Right lobe of liver (tissue), 6 donors: ENCODE data around the gene KAZN. TPM values are rescaled to one million over a fixed set of nuclear protein-coding genes. Genes with fewer than 3 reads are reported as not detected.

Experiments used
- ATAC-seq, 4 donors: fragments of 200-7000 bp; cut with Tn5 transposase; one replicate each; pipeline ENCODE4 v1.9.1; 2020; ENCODE audit warnings: mild to moderate bottlenecking in 4 of 4, moderate library complexity in 4 of 4
- DNase-seq, 3 donors: peaks; one replicate each; pipeline ENCODE4 v3.0.0-alpha.2; 2020
- H3K27ac ChIP-seq, 3 donors: fragments of 200-600 bp; one replicate each; pipeline ENCODE4 v1.8.0; 2022
- H3K27me3 ChIP-seq, 2 donors: fragments of 200-600 bp; one replicate each; pipeline ENCODE4 v1.8.0; 2022
- H3K36me3 ChIP-seq, 4 donors: fragments of 200-600 bp; sonication (generic) in 1 of 4; one replicate each; pipeline versions ENCODE4 v1.5.1 to v1.8.0; 2017 to 2022; ENCODE audit warnings: control low read depth in 1 of 4
- H3K4me1 ChIP-seq, 4 donors: fragments of 200-600 bp; sonication (generic) in 1 of 4; one replicate each; pipeline versions ENCODE4 v1.5.1 to v1.8.0; 2017 to 2022; ENCODE audit warnings: control low read depth in 1 of 4
- H3K4me3 ChIP-seq, 3 donors: fragments of 200-600 bp; one replicate each; pipeline ENCODE4 v1.8.0; 2022
- H3K9me3 ChIP-seq, 4 donors: fragments of 200-600 bp; sonication (generic) in 1 of 4; one replicate each; pipeline versions ENCODE4 v1.5.1 to v1.8.0; 2017 to 2022; ENCODE audit warnings: control low read depth in 1 of 4
- POLR2A ChIP-seq: fragments of 450-650 bp; IDR thresholded peaks from one replicate; pipeline ENCODE4 v1.6.1; 2017; ENCODE audit warnings: antibody characterized with exemption, mild to moderate bottlenecking
- WGBS: methylation state at CpG from one replicate; pipeline ENCODE4 v1.1.6; 2018; ENCODE audit warnings: low coverage, low lambda C conversion rate; ENCODE audit not compliant: insufficient coverage; ENCODE audit errors: missing lambda C conversion rate; 5-methylcytosine and 5-hydroxymethylcytosine counted together
- intact Hi-C, 2 donors: fragments of 100-400 bp; cut with DNase I; formaldehyde crosslinking; loops; one replicate each; pipeline versions ENCODE4 v1.11.2 to v1.14.1; 2022
- total RNA-seq, 6 experiments: library from RNA; depleted of rRNA in 2 of 6; stranded (reverse); fragments of >200 nt in 2 of 6; fragmentation: NEBNext Ultra II Directional in 3 of 6; extraction: Animal tissue kit (Norgen Biotek cat#: 25700) in 3 of 6; gene quantifications; one replicate each; pipeline versions ENCODE4 v1.1.0 to v1.2.4, GENCODE V29; 2016 to 2023
- TF ChIP-seq, protein P1 (sequence below), 4 donors: fragments of 200-600 bp in 3 of 4; fragments of 450-650 bp in 1 of 4; IDR thresholded peaks; one replicate each; pipeline versions ENCODE4 v1.5.1 to v1.8.0; 2016 to 2022; ENCODE audit warnings: antibody characterized with exemption in 4 of 4, mild to moderate bottlenecking in 2 of 4
- donor health status: DM: no; HTN: yes; CAD: no.
- donor health status: DM: no; HTN: no; CAD: no.
- donor health status: DM: no; HTN: no; CAD: no.
- donor health status: DM: no; HTN: yes; CAD: no.
- donor health status: DM: no; HTN: yes; CAD: no.

Gene KAZN
- total RNA-seq, 6 experiments from 2014 or later = 1.5 to 7.2 (median 2.7) TPM

DNA sequence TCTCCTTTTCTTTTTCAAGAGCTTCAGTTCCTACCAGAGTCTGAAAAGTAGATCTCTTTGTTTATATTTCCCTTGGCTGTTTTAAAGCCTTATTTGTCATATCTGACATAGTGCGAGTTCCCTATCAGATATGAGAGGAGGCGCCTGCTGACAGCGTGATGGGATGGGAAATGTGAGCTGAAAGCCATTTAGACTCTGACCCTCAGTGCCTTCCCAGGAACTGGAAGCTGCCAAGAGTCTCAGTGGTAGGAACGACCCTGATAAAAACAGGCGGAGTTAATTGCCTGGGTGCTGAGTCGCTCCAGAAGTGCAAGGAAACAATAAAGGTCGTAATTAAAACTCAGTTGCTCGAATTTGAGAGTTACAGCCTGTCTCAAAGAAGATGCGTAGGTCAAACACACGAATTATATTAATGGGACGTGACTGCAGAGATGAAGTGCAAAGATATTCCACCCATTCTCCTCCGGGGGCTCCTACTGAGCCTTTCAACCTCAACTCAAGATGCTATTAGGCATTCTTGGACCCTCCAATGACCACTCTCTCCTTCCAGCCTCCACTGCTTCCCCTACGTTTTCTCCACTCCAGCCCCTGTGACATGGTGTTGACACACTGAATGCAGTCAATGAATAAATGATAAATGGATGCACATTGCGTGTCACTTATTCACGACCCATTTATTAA lies 84.6 kb downstream of the KAZN start:
- no peak for DNase-seq
- WGBS = 29% methylated on average over 15 of the region's 15 CpGs
- no peak for ATAC-seq

GRCh38 chr1:14685078-14685477 lies 86.6 kb downstream of the KAZN start:
- Histone ChIP-seq H3K36me3 (no peaks in the 10 kb centered on the region), H3K27ac (no peak overlapping the region), H3K9me3 (no peaks in the 10 kb centered on the region), H3K4me1 (no peaks in the 10 kb centered on the region), H3K27me3 (no peaks in the 10 kb centered on the region), H3K4me3 (no peak overlapping the region)
- ATAC-seq = no peak
- no CpG with 5 or more reads among the region's 3 CpGs for WGBS
- TF ChIP-seq, protein P1, sequence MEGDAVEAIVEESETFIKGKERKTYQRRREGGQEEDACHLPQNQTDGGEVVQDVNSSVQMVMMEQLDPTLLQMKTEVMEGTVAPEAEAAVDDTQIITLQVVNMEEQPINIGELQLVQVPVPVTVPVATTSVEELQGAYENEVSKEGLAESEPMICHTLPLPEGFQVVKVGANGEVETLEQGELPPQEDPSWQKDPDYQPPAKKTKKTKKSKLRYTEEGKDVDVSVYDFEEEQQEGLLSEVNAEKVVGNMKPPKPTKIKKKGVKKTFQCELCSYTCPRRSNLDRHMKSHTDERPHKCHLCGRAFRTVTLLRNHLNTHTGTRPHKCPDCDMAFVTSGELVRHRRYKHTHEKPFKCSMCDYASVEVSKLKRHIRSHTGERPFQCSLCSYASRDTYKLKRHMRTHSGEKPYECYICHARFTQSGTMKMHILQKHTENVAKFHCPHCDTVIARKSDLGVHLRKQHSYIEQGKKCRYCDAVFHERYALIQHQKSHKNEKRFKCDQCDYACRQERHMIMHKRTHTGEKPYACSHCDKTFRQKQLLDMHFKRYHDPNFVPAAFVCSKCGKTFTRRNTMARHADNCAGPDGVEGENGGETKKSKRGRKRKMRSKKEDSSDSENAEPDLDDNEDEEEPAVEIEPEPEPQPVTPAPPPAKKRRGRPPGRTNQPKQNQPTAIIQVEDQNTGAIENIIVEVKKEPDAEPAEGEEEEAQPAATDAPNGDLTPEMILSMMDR (IDR thresholded peaks at IDR 0.05) = no peak
- TF ChIP-seq POLR2A = no peak
- intact Hi-C loops = no loop called here
- no peak for DNase-seq

More for the DNA sequence above, 84.6 kb downstream of the KAZN start:
- TF ChIP-seq, protein P1 (IDR thresholded peaks at IDR 0.05) = no peak
- no peak for TF ChIP-seq POLR2A
- no peaks in the 10 kb centered on the region for H3K27me3 ChIP-seq
- H3K4me3 ChIP-seq = no peak overlapping the region
- H3K27ac ChIP-seq = no peak overlapping the region
- no peaks in the 10 kb centered on the region for H3K9me3 ChIP-seq
- H3K36me3 ChIP-seq = no peaks in the 10 kb centered on the region
- intact Hi-C loops = no loop called here
- no peaks in the 10 kb centered on the region for H3K4me1 ChIP-seq

GRCh38 chr1:14686701-14687100 lies 88.2 kb downstream of the KAZN start:
- TF ChIP-seq POLR2A = no peak
- TF ChIP-seq, protein P1 (IDR thresholded peaks at IDR 0.05) = no peak
- H3K9me3 ChIP-seq = no peaks in the 10 kb centered on the region
- H3K27ac ChIP-seq = no peak overlapping the region
- no peak overlapping the region for H3K4me3 ChIP-seq
- H3K36me3 ChIP-seq = no peaks in the 10 kb centered on the region
- DNase-seq (no peak), ATAC-seq (no peak)
- no peaks in the 10 kb centered on the region for H3K27me3 ChIP-seq
- no peaks in the 10 kb centered on the region for H3K4me1 ChIP-seq
- 69% methylated on average over 2 of the region's 4 CpGs for WGBS
- intact Hi-C loops = no loop called here

GRCh38 chr1:14687147-14687546 lies 88.7 kb downstream of the KAZN start:
- no peak for DNase-seq
- WGBS = 62% methylated on average over 4 of the region's 4 CpGs
- ATAC-seq = no peak
- intact Hi-C loops = no loop called here
- TF ChIP-seq, protein P1 (IDR thresholded peaks at IDR 0.05) = no peak
- no peak for TF ChIP-seq POLR2A
- H3K36me3 ChIP-seq = no peaks in the 10 kb centered on the region
- H3K4me3 ChIP-seq = no peak overlapping the region
- H3K9me3 ChIP-seq = no peaks in the 10 kb centered on the region
- no peaks in the 10 kb centered on the region for H3K27me3 ChIP-seq
- no peaks in the 10 kb centered on the region for H3K4me1 ChIP-seq
- H3K27ac ChIP-seq = no peak overlapping the region
